ENCODE measurements around the gene TTC9B.
A peak's percentile ranks its signal among the peaks of the same experiment; 100 is the strongest.
"Not testable (repeated sequence)": the region's sequence is repeated elsewhere in the genome, so short reads cannot be mapped to it uniquely, and the experiment has no call there.

The TTC9B gene

DNA sequence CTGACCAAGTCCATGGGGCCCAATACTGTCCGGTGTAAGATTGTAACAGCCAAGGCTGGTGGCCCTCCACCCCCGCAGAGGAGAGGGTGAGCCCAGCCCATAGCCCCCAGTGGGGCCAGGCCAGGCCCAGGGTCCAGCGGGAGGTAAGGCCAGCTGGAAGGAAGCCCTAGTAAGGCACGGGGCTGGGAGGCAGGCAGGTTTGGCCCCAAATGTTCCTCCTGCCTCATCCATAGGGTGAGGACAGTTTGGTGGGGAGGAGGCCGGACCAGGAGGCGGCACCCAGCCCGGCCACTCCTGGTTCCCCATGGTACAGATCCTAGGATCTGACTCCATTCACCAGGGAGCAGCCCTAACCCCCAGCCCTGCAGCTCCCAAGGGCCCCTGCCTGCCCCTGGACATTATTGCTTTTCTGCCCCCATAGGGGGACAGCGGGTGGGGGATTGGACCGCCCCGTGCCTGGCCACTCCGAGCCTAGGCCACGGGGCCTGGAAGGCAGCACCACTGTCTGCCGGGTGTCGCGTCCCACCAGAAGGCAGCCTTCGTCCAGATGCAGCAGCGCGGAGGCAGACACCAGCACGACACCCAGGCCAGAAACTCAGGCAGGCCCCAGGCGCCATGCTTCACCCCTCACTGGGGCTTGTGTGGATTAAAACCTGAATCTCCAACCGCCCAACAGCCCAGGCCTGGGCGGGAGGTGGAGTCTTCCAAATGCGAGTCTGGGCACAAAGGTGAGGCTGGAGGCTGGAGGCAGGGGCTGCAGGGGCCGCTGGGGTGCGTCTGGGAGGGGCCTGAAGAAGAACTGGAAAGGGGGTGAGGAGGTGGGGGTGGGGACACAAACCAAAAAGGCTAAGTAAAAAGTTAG, 15.0 kb upstream of the TTC9B start:
- DNase-seq (ENCODE audit: low read depth), result no peak

DNA sequence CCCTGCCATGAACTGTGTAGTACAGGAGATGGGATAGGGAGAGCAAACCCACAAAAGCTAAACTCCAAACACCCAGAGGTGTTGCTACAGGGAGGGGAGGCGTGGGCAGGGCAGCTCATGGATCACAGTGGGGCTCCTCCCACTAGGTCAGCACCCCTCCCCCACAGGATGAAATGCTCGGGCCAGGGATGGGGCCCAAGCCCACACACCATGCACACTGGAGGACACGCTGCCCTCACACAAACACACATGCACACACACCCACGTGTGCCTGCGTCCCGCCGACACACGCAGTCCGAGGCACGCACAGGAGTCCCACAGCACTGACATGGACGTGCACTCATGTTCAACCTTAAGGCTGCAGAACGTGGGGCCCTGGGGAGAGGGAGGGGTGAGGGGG, 14.3 kb upstream of the TTC9B start:
- no peak for DNase-seq (ENCODE audit: low read depth)

DNA sequence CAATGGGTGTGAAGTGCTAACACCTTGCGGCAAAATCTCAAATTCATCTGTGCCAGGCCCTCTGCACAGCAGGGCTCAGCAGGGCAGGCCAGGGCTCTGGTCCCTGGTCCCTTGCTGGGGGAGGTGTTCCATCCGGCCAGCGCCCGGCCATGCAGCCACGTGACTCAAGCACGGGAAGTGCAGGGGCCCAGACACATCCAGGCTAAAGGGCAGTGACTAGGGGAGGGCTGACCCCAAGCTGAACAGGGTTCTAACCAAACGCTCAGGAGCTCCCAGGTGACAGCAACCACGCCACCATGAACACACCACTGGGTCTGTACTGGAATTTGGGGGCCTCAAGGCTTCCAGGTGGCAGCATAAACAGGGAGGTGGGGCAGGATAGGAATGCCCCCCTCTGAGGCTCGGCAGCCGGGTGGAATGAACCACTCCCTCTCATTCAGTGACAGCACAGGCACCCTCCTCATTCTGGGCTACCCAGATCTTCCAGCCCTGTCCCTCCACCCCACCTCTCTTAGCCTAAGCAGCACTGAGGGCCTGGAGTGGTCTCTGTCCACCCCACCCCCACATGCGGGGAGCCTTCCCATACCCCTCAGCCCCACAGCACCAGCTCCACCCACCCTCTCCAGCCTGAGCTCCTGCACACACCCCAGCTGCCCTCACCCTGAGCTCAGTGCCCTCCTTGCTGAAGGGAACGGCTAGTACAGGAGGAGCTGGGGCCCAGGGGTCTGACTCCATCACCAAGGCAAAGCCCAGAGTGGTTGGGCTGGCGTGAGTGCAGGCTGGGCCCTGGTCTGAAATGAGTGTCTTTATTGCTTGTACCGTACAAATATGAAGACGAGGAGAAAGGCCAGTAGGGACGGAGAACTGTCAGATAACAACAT, 13.6 kb upstream of the TTC9B start:
- DNase-seq (ENCODE audit: low read depth), result peak; percentile 40

DNA sequence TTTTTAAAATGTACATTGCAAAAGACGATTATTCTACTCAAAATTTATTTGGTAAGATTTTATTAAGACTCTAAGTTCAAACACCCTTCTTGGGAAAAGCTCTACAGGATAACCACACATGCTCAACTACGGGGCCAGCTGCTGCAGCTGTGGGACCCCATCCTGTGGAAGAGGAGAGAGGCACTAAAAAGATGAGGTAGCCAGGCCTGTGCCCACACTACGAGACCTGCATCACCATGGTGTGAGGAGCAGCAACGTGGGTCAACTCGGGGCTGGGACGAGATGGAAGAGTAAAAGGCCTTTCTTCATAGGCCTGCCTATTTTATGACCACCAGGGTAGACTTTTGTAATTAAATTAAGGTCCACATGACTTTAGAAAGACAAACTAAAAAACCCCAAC, 12.9 kb upstream of the TTC9B start:
- no peak for DNase-seq (ENCODE audit: low read depth)

DNA sequence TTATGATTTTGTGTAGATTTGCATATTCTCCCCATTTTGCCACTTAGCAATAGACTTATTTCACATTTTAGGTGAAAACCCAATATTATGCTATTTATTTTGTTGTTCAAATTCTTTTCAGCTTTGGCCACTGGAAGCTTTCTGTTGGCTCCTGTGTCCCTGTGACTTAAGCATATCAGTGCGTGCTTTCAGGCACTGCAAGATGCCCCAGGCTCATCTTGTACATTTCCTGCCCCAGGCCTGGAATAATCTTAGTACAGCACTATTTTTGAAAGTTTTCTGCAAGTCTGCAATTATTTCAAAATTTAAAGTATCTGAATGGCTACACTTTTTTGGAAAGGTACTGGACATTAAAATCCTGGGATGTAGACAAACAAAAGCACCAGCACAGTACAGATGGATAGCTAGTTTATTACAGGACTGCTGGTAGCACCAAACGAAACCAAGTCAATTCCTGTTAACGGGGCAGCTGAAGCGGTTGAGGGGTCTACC, 11.8 kb upstream of the TTC9B start:
- DNase-seq (ENCODE audit: low read depth), result peak; percentile 24

DNA sequence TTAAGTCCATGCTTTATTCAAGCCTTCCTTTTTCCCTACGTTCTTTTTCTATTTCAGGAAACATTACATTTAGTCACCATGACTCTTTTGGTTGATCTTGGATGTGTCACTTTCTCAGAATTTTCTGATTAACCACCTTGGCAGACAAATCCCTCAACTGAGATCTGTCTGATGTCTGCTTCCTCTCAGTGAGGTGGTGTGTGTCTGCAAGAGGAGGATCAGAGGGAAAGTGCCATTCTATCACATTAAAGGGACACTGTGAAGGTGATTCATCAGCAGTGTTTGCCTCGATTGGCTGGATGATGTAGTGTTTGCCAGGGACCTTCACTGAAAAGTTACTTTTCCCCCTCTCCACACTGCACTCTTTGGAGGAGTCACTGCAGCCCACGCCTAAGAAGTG, 11.3 kb upstream of the TTC9B start:
- DNase-seq (ENCODE audit: low read depth), result peak; percentile 68

DNA sequence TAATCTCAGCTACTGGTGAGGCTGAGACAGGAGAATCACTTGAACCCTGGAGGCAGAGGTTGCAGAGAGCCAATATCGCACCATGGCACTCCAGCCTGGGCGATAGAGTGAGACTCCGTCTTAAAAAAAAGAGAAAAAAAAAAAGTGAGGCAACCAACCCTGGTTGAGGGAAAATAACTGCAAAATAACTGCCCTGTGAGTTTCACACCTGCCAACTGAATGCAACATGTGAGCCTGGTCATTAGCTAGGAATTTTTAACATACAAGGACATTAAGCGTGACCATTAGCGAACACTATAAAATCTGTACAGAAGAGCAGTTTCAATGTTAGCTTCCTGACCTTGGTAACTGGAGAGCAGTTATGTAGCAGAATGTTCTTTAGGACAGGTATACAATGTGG, 10.7 kb upstream of the TTC9B start:
- DNase-seq (ENCODE audit: low read depth), result no peak

DNA sequence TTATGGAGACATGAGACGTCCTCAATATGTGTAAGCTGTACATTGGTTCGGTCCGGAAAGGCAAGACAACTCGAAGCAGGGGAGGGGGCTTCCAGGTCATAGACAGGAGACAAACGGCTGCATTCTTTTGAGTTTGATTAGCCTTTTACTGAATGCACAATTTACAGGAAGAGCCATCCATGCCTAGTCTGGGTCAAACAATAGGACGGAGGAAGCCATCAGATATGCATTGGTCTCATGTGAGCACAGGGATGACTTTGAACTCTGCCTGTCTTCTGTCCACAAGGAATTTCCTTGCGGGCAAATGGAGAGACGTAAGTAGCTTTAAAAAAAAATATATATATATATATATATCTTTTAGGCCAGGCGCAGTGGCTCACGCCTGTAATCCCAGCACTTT, 10.2 kb upstream of the TTC9B start:
- DNase-seq (ENCODE audit: low read depth), result no peak

DNA sequence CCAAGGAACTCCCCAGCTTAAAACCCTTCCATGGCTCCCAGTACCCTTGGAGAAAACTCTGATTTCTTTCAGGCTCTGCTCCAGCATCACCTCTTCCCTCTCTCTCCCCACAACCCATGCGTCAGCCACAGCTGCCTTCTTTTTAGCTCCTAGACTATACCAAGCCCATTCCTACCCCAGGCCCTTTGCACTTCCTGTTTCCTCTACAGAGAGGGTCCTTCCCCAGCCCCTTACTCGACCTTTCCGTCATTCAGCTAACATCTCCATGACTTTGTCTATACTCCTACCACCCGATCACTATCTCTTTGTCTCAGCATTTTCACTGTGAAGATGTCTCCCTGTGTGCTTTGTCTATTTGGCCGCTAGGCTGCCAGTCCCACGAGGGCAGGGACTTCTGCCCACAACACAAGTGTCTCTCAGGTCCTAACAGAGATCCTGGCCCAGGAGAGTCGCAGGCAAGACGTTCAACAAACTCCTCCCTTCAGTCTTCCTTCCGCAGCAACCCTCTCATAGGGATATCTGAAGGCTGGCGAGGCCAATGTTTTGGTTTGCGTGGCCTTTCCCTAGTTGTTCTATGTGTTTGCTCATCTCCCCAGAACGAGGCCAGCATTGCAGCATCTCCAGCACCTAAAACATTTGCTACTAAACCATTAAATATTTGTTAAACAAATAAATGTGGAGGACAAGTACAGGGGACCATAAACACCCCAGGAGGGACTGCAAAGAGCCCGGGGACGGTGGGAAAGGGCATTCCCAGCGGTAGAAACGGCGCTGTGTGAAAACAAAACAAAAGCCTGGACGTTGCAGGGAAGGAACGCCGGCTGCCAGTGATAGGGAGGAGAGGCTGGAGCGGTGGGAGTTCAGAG, 7.5 kb upstream of the TTC9B start:
- DNase-seq (ENCODE audit: low read depth), result peak; percentile 19

DNA sequence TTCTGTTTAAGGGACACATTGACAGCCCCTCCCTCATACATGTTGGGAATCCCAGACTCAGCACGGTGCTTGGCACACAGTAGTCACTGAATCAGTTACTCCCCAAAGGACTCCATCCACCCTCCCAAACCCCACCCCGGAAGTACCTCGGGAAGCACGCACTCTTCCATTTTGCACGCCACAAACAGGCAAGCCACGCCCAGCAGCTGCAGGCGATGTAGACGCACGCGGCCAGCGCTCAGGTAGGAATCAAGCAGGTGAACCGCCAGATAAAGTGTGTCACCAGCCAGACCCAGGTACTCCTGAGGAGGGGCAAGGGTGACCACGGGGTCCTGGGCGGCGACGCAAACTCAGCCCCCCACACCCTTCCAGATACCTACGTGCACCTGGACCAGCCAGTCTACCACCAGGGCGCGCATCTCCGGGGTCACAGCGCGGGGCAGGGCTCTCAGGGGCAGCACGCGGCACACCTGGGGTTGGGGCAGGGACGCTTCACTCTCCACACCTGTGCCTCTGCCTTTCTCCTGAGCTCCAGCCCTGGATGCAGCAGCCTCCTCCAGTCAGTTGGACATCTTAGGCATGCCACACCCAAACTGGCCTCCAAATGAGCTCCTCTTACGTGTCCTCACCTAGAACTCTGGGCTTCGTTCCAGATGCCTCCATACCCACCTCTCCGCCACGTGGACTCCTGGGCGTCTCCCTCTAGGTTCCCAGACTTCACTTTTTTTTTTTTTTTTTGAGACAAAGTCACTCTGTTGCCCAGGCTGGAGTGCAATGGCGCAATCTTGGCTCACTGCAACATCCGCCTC, 6.4 kb upstream of the TTC9B start:
- DNase-seq (ENCODE audit: low read depth), result no peak

DNA sequence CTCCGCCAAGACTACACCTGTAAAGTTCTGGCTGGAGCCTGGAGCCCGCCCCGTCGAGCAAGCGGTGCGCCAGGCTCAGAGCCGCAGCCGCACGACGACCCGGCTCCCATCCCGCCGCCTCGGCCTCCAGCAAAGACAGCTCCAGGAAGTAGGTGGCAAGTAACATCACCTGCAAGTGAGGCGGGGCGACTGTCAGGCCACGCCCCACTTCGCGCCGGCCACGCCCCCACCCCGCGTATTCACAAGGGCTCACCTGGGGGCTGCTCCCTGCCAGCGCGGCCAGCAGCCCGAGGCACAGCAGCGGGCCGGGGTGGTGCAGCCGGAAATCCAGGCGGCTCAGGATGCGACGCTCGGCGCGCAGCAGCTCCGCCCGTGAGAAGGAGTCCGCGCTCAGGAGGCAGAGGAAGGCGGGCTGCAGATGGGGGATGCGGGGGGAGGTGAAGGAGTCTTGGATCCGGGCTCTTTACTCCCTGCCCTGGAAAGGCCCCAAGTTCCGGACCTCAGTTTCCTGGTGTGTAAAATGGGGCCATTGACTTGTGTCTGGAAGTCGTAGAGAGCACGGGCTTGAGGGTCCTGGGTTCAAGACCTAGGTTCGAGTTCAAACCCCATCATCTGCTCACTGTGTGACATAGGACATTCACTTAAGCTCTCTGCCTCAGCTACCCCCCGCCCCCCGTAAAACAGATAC, 5.1 kb upstream of the TTC9B start:
- no peak for DNase-seq (ENCODE audit: low read depth)

DNA sequence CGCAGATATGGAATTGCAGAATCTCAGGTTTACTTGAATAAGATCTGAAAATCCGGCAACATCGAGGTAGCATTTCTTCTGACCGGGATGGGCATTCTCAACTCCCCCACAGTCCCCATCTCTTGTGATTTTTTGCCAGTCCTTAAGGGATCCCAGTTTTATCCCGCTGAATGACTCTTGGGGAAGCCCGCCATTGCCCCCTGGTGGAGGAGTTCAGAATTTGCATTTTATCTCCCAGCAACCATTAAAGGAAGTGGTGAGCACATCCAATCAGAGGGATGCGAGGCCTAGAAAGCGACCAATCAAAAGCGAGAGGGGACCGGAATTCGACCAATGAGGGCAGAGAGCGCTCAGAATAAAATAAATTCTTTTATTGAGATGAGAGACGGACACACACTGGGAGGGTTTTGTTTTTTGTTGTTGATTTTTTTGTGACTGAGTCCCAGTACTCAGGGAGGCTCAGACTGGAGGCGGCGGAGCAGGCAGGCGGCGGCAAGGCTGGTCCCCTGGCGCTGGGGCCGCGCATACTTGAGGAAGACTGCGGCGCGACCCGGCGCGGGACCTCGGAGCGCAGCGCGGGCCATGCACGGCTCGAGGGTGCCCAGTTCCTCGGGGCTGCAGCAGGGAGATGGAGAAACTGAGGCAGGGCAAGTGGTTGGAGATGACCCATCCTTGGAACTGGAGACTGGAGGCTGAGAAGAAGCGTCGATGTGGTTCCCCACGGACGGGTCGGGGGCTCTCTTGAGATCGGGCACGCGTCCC, 3.9 kb upstream of the TTC9B start:
- peak; percentile 88 for DNase-seq (ENCODE audit: low read depth)

DNA sequence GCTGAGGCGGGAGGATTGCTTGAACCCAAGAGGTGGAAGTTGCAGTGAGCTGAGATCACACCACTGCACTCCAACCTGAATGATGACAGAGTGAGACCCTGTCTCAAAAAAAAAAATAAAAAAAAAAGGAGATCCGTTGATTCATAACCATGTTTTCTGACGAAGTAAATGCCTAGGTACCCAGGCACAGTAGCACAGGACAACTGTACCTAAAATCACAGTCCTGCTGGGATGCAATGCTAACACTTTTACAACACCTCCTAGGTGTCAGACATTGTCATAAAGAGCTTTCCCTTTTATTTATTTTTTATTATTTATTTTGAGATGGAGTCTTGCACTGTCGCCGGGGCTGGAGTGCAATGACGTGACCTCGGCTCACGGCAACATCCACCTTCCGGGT, 2.5 kb upstream of the TTC9B start:
- no peak for DNase-seq (ENCODE audit: low read depth)

DNA sequence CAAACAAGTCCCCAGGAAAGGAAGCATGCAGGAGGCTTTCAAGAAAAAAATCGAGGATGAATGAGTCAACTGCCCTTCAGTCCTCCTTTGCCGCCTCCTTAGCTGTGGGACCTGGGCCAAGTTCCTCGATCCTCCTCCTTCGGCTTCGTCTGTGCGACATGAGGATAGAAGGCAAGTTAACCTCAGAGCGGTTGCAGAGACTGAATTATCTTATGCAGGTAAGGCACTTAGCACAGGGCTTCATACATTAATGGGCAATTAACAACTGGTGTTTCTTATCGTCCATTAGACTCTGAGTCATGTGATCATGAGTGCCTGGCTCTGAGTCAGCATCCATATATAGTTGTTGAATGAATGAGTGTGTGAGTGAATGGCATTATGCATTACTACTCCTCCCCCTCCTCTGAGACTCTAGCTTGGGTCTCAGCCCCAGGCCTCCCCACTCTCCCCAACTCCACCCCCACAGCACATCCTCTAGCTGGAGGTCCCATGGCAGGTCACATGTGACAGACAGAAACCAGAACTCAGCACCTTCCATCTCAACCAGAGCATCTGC, 1.6 kb upstream of the TTC9B start:
- DNase-seq (ENCODE audit: low read depth), result peak; percentile 90

DNA sequence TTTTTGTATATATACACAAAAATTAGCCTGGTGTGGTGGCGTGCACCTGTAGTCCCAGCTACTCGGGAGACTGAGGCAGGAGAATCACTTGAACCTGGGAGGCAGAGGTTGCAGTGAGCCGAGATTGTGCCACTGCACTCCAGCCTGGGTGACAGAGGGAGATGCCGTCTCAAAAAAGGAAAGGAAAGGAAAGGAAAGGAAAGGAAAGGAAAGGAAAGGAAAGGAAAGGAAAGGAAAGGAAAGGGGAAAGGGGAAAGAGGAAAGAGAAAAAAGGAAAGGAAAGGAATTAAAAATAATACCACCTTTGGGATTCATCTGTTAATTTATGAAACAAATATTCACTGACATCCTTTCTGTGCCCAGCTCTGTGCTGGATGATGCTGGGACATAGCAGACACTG, 845 bp upstream of the TTC9B start:
- DNase-seq (ENCODE audit: low read depth), result not testable (repeated sequence)

DNA sequence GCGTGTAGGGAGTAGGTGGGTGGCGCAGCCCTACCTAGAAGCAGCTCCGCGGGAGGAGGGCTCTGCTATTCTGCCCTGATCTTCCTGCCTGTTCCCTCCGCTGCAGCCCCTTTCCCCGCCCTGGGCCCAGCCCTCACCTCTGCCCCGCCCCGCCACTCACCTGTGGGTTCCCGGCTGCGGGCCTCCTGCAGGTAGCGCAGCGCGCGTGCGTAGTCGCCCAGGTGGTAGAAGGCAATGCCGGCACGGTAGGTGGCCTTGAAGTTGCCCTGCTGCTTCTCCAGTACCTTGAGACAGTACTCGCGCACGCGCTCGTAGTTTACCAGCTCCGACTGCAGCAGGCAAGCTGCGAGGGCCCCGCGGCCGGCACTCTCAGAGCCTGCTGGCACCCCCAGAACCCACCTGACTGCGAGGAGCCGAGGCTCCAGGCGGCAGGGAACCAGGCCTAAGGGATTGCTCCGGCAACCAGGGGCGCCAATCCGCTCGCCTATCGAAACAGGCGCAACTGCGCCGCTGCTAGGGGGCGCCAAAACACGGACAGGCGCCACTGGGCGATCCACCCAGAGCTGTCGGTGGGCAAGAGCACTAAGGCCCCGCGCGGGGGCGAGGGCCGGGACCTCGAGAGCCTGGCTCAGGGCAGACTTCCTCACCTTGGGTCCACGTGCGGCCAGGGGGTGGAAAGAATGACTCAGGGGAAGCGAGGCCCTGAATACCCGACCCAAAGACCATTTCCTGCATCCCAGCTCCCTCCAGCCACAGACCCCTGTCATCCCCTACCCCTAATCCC, 965 bp downstream of the TTC9B start:
- no peak for DNase-seq (ENCODE audit: low read depth)

DNA sequence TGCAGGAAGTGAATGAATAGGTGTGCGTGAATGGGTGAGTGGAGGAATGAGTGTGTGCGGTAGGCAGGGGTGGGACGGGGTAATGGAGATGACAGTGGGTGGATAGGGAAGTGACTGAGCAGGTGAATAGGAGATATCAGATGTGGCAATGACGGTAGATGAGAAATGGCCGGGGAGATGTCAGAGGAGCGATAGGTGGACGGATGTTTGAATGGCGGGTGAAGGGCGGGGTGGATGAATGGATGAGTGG, 1.5 kb downstream of the TTC9B start:
- no peak for DNase-seq (ENCODE audit: low read depth)

DNA sequence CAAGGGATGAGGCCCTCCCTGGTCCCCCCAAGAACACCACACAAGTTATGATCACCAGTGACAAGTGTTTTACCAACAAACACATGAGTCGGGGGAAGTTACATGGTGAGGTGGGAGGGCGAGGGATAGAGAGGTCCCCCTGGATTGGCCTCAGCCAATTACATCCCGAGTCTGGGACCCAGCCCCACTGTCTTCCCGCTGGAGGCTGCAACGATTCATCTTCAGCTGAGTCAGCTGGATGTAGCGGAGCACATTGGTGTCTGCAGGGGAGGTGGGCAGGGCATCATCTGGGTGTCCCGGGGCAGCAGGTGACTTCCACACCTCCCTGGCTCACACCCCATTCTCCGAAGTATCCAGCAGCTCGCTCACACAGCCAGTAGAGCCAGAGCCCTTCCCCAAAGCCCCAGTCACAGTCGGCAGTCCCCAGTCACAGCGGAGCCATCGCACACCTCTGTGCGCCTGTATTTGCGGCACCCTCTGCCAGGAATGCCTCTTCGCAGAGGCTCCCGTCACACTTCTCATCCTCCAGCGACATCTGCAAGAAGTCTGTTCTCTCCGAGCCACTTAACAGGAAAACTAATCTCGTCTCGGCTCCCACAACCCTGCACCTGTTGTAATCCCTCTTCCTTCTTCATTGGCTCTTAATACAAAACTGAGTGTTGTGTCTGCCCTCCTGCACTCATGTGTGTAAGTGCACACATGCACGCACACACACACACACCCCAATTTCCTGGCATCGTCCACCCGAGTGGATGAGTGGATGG, 2.0 kb downstream of the TTC9B start:
- no peak for DNase-seq (ENCODE audit: low read depth)
